DMS153 treated with DMSO at 0.1 percent for 48 hours (cell line): Measurements from ENCODE around the gene SKP1.
"Not testable (repeated sequence)": the region's sequence is repeated elsewhere in the genome, so short reads cannot be mapped to it uniquely, and the experiment has no call there.

ENCODE experiments used
- DNase-seq: peaks from one replicate; lab custom pipeline; 2025; ENCODE audit not compliant: unreplicated experiment; lab: John Stamatoyannopoulos, UW

The SKP1 gene

DNA sequence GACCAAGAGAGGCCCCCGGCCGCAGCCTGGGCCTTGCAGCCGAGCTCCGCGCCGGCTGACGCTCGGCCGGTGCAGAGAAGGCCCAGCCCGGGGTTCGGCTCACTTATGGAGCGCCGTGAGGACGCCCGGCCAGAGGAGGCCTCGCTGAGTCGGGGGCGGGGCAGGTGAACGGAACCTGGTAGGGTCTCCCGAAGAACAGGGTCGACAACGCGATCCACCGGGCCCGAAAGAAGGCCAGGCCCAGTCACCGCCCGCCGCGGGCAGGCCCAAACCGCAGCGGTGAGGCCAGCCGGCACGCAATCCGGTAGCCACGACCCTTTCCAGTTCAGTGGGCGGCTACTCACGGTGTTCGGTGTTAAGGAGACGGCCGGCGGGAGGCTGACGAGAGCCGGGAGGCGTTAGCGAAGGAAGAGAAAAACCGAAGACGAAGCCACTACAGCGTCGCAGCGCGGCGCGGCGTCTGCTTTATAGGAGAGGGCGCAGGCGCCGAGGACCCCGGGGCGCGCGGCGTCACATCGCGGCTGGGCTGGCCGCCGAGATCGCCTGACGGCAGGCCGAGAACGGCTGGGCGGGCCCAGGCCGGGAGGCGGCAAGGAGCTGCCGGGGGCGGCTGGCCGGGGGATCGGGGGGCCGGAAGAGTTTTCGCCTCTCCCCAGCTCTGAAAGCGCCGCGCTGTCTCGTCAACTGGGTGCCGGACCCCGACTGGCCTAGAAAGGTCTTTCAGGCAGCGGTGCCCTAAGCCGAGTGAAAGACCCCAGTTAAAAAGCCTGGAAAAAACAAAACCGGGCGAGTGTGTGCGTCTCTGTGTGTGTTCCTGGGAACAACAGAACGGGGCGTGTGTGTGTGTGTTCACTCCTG, at the start of gene SKP1:
Gene SKP1 (minus strand): TSS at position 440 of the 858 bp plus-strand sequence. CDS start 2,928 bp downstream, outside the sequence.
- DNase-seq = peak; percentile 19

DNA sequence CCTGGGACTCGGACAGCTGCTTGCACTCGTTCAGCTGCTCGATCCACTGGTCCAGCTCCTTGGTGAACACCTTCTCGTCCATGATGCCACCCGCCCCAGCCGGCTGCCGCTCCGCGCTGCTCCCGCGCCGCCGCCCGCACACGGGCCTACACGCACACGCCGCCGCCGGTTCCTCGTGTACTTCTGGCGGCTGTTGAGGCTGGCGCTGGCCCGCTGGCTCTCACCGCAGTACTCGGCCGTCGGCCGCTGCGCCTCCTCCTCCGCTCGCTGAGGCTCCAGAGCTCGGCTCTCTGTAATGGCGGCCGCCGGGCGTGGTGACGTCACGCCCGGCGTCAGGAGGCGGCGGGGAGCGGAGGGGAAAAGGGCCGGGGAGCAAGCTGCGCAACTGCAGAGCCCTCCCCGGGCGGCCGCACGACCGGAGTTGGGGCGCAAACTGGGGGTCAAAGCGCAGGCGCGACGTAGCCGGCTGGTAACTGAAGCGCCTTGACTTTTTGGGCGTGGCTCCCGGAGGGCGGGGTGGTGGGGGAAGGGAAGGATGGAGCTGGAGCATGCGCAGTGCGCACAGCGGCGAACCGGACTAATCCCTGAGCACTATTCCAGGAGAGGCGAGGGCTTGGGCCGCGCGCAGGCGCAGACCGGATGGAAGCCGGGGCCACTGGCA, 49.2 kb upstream of the SKP1 start, which contains the start of gene PPP2CA:
Gene PPP2CA (minus strand): TSS at position 294 of the 661 bp plus-strand sequence. CDS start 212 bp downstream, at position 82.
- DNase-seq = peak; percentile 83

DNA sequence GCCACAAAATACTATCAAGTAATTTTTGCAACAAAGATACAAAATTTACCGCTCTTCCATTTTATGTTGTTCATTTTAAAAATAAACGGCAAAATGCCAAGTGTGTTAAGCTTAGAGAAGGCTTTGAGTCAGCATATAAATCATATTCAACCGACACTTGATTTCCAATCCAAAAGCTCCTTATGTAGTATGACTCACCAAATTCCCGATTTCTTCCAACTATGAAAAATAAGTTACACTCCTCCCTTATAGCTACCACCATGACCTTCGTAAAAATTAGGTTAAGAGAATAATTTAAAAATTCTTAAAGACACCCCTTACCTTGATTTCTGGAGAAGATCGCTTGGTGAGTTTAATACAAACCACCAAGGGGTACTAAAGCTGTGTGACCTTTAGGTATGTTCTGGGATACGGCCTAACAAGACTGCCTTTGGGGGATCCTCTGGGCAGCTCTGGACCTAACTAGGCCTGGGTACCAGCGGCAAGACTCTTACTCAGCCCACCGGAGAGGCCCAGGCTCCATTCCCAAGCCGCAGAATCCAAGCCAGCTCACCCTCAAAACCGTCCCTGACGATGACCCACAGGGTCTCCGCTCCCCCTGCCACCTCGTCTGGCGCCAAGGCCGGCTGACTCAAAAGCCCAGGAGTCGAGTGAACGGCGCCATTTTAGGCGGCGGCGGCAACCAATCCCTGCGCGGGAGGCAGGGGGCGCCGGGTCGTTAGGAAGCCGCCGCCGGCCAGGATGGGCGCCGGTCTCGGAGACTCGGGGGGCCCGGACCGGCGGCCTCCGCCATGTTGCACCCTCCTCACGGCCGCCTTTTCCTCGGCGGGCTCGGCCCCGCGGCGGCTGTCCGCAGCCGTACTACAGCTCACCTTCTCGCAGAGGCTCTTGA, 48.4 kb upstream of the SKP1 start:
- no peak for DNase-seq

- DNase-seq = no peak
Measured at GRCh38 chr5:134223406-134224248, 46.9 kb upstream of the SKP1 start.

GRCh38 chr5:134221690-134222089, 44.9 kb upstream of the SKP1 start:
- DNase-seq = not testable (repeated sequence)

GRCh38 chr5:134215757-134216156, 39.0 kb upstream of the SKP1 start:
- DNase-seq = no peak

DNA sequence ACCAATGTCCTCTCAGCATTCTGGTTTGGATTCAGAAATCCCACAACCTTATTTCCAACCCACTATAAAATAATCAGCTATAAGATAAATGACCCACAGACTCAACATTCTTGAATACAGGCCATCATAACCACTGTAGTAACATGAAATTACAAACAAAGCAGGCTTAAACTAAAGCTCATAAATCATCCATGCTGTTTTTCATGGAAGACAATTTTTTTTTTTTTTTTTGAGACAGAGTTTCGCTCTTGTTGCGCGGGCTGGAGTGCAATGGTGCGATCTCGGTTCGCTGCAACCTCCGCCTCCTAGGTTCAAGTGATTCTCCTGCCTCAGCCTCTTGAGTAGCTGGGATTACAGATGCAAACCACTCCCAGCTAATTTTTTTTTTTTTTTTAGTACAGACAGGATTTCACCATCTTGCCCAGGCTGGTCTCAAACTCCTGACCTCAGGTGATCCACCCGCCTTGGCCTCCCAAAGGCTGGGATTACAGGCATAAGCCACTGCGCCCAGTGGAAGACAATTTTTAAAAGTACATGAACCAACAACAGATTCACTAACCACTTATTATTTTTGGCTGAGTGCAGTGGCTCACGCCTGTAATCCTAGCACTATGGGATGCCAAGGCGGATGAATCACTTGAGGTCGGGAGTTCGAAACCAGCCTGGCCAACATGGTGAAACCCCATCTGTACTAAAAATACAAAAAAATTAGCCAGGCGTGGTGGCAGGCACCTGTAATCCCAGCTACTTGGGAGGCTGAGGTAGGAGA, 34.7 kb upstream of the SKP1 start:
- not testable (repeated sequence) for DNase-seq

GRCh38 chr5:134209477-134210245, 32.9 kb upstream of the SKP1 start:
- DNase-seq = no peak

DNA sequence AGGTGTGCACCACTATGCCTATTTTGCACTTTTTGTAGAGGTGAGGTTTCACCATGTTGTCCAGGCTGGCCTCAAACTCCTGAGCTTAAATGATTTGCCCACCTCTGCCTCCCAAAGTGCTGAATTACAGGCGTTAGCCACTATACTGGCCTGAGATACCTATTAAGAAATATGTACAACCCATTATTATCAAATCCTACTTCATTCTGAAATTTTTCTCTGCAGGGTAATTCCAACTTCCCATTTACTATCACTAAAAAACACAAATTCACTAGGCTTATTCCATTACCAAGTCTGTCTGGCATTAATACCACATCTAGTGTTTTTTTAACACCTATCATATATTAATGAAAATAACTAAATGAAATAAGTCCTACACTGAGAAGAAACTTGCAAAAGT, 30.9 kb upstream of the SKP1 start:
- DNase-seq = no peak

DNA sequence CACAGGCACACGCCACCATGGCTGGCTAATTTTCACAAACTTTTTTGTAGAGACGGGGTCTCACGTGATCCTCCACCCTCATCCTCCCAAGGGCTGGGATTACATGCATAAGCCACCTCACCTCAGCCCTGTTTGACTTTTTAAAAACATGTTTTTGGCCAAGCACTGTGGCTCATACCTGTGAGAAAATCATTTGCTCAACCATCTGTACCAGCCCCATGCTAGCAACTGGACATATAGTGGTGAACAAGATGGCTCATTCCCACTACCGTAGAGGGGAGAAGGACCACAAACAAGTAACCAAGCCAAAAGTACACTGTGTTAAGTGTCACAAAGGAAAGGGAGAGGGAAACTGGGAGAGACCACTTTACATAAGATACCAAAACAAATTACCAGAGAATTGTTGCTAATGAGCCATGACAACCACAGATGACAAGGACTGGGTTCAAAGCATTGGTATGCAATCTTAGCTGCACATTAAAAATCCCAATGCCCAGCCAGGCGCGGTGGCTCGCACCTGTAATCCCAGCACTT, 29.9 kb upstream of the SKP1 start:
- DNase-seq = no peak

- DNase-seq = no peak
Measured at GRCh38 chr5:134204575-134204974, 27.8 kb upstream of the SKP1 start.

DNA sequence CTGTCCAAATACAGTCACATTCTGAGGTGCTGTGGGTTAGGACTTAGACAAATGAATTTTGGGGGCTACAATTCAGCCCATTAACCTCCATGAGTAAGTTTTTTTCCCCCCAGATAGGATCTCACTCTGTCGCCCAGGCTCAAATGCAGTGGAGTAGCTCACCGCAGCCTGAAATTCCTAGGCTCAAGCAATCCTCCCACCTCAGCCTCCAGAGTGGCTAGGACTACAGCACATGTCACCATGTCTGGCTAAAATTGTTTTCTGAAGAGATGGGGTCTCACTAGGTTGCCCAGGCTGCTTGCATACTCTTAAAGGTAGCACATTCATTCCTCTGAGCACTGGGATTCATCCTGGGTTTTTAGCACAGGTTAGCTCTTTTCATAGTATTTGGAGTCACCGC, 26.9 kb upstream of the SKP1 start:
- no peak for DNase-seq

DNA sequence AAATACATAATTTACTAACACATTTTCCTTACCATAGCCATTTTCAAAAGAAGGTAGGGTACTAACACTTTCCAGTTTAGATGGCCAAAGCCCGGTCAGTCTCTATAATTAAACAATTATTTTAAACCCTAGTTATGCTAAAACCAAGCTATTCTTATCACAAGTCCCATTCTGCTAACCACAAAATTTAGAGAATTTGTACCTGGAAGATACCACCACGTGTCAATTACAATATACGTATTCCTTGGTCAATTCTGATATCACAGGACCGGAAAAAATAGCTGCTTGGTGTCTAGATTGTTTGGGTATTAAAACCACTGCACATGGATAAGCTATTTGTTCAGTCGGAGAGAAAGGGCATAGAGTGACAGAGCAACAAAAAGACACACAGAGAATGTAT, 18.9 kb upstream of the SKP1 start:
- no peak for DNase-seq

DNA sequence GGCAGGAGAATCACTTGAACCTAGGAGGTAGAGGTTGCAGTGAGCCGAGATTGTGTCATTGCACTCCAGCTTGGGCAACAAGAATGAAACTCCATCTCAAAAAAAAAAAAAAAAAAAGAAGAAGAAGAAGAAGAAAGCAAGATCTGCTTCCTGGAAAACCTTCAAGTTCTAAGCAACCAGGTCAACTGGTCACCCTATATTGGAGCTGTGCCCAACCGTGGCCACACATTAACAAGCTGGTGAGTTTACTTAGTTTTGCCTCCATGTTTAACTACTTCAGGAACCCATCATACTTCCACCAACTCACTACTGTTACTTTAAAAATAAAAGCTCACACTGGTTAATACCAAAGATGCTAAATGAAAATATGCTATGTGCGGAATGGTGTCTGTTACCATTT, 12.3 kb upstream of the SKP1 start:
- no peak for DNase-seq

GRCh38 chr5:134188092-134188491, 11.3 kb upstream of the SKP1 start:
- no peak for DNase-seq

GRCh38 chr5:134184155-134185135, 7.7 kb upstream of the SKP1 start:
- no peak for DNase-seq

DNA sequence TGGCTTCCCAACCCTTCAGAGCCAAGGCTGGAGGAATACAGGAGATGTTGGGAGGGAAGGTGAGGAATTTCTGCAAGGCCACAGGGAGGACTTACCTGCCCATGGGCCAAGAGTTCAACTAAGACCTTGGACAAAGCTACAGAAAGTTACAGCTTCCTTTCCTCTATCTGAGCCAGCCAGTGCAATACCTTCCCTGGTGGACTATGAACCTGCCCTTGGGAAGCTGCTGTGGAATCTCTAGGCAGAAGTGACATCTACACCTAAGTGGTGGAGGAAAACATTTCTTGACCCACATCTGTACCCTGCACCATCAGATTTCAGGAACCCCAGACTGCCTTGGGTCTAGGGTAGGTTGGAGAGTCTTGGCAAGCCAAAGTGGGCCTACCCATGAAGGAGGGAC, 6.7 kb upstream of the SKP1 start:
- DNase-seq = no peak

- no peak for DNase-seq
Measured at GRCh38 chr5:134178096-134178419, 1.3 kb upstream of the SKP1 start.
